ENCODE data around the gene AOPEP.

- TF ChIP-seq CTCF (IDR thresholded peaks at IDR 0.05; ENCODE audit: poor library complexity, severe bottlenecking), result no peak
- no peak for TF ChIP-seq EP300 (conservative IDR thresholded peaks at IDR 0.05; ENCODE audit: poor library complexity, severe bottlenecking)
- no peak for TF ChIP-seq POLR2AphosphoS5 (IDR thresholded peaks at IDR 0.05)
- no peak for TF ChIP-seq TAF1 (IDR thresholded peaks at IDR 0.05; ENCODE audit: low read depth)
- TF ChIP-seq EZH2 (IDR thresholded peaks at IDR 0.05; ENCODE audit: borderline replicate concordance, insufficient read depth, low read length, poor library complexity, severe bottlenecking), result no peak
Observed at GRCh38 chr9:94783928-94784327, 57.4 kb downstream of the AOPEP start.
